Activated naive CD4-positive, alpha-beta T cell treated with anti-CD3 and anti-CD28 coated beads, Interleukin-2, amount 10 ng/mL, durations not matched to agents 7 days and 5 days (primary cell): ENCODE results near the gene ARAP2.

Experiments used
- CTCF ChIA-PET: fragments of 350-600 bp; sonication (Branson Sonifier 250); formaldehyde crosslinking; loops from one replicate; lab custom pipeline; 2021; ENCODE audit warnings: antibody characterized with exemption; lab: Charles Lee
- DNase-seq: peaks from one replicate; pipeline ENCODE4 v3.0.0-alpha.2; 2020
- H3K27ac Mint-ChIP-seq: one replicate; pipeline ENCODE4 v1.8.0; 2021; ENCODE audit warnings: mild to moderate bottlenecking, moderate library complexity, mixed read lengths
- H3K27me3 Mint-ChIP-seq: one replicate; pipeline ENCODE4 v1.8.0; 2021; ENCODE audit warnings: mild to moderate bottlenecking, mixed read lengths
- H3K36me3 Mint-ChIP-seq: one replicate; pipeline ENCODE4 v1.8.0; 2021; ENCODE audit warnings: mixed read lengths
- H3K4me1 Mint-ChIP-seq: one replicate; pipeline ENCODE4 v1.8.0; 2021; ENCODE audit warnings: mixed read lengths
- H3K4me3 Mint-ChIP-seq: one replicate; pipeline ENCODE4 v1.8.0; 2021; ENCODE audit warnings: mild to moderate bottlenecking, moderate library complexity, mixed read lengths
- H3K9me3 Mint-ChIP-seq: one replicate; pipeline ENCODE4 v1.8.0; 2021; ENCODE audit warnings: mixed read lengths

The ARAP2 gene

GRCh38 chr4:36072529-36072928 is 171.8 kb downstream of the ARAP2 start:
- H3K36me3 Mint-ChIP-seq = peaks cover 29% of the 10 kb centered on the region
- H3K27ac Mint-ChIP-seq = no peak overlapping the region

GRCh38 chr4:36067116-36067515 is 177.2 kb downstream of the ARAP2 start:
- Mint-ChIP-seq H3K27ac (no peak overlapping the region), H3K27me3 (no peaks in the 10 kb centered on the region), H3K4me3 (no peak overlapping the region), H3K4me1 (no peaks in the 10 kb centered on the region), H3K36me3 (peaks cover 35% of the 10 kb centered on the region), H3K9me3 (no peaks in the 10 kb centered on the region)
- DNase-seq = no peak
- CTCF ChIA-PET = no interaction called here

More at GRCh38 chr4:36072529-36072928, 171.8 kb downstream of the ARAP2 start:
- Mint-ChIP-seq H3K4me3 (no peak overlapping the region), H3K9me3 (no peaks in the 10 kb centered on the region), H3K27me3 (no peaks in the 10 kb centered on the region), H3K4me1 (no peaks in the 10 kb centered on the region)
- DNase-seq = no peak
- CTCF ChIA-PET = no interaction called here

GRCh38 chr4:36065274-36065871 is 178.9 kb downstream of the ARAP2 start:
- Mint-ChIP-seq H3K4me1 (no peaks in the 10 kb centered on the region), H3K9me3 (no peaks in the 10 kb centered on the region), H3K36me3 (peaks cover 31% of the 10 kb centered on the region), H3K4me3 (no peak overlapping the region), H3K27me3 (no peaks in the 10 kb centered on the region), H3K27ac (no peak overlapping the region)
- CTCF ChIA-PET = interaction anchor here (0.8 kb wide), 1 partner anchor 1664 kb away, joined by 3 read pairs; no protein-coding TSS in a partner anchor
- no peak for DNase-seq

GRCh38 chr4:36064117-36064516 is 180.2 kb downstream of the ARAP2 start:
- Mint-ChIP-seq H3K27ac (no peak overlapping the region), H3K4me1 (no peaks in the 10 kb centered on the region), H3K27me3 (no peaks in the 10 kb centered on the region), H3K4me3 (no peak overlapping the region), H3K36me3 (peaks cover 22% of the 10 kb centered on the region), H3K9me3 (no peaks in the 10 kb centered on the region)
- CTCF ChIA-PET = no interaction called here
- no peak for DNase-seq

GRCh38 chr4:36056136-36056535 is 188.2 kb downstream of the ARAP2 start:
- CTCF ChIA-PET = no interaction called here
- Mint-ChIP-seq H3K36me3 (no peaks in the 10 kb centered on the region), H3K27ac (no peak overlapping the region), H3K4me3 (no peak overlapping the region), H3K27me3 (no peaks in the 10 kb centered on the region), H3K4me1 (no peaks in the 10 kb centered on the region), H3K9me3 (no peaks in the 10 kb centered on the region)
- no peak for DNase-seq

GRCh38 chr4:36054694-36055422 is 189.5 kb downstream of the ARAP2 start:
- Mint-ChIP-seq H3K9me3 (no peaks in the 10 kb centered on the region), H3K27me3 (no peaks in the 10 kb centered on the region), H3K36me3 (no peaks in the 10 kb centered on the region), H3K4me3 (no peak overlapping the region), H3K27ac (no peak overlapping the region), H3K4me1 (no peaks in the 10 kb centered on the region)
- CTCF ChIA-PET = no interaction called here
- no peak for DNase-seq

- DNase-seq = no peak
- no peak overlapping the region for H3K4me3 Mint-ChIP-seq
- no peaks in the 10 kb centered on the region for H3K9me3 Mint-ChIP-seq
- H3K36me3 Mint-ChIP-seq = no peaks in the 10 kb centered on the region
- CTCF ChIA-PET = no interaction called here
- H3K27ac Mint-ChIP-seq = no peak overlapping the region
- H3K4me1 Mint-ChIP-seq = no peaks in the 10 kb centered on the region
- no peaks in the 10 kb centered on the region for H3K27me3 Mint-ChIP-seq
These were observed 190.4 kb downstream of the ARAP2 start for GRCh38 chr4:36053930-36054329.

DNA sequence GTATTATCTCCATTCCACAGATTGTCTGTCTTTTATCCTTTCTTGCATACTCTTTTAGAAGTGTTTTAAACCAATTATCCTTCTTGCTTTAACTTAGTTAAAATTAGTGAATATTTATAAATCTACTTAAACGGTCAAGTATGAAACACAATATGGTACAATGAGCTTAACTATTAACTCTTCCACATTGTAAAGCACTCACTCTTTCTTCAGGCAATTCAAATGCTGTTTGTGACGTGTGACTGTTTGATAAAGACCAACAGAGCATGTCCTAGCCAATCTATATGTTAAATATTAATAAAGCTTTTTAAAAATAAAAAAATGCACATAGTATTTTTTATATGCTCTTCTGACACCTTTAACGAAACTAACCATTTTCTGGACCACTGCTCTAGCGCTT is 192.7 kb downstream of the ARAP2 start:
- CTCF ChIA-PET = no interaction called here
- H3K4me1 Mint-ChIP-seq = no peaks in the 10 kb centered on the region

GRCh38 chr4:36046026-36046425 is 198.3 kb downstream of the ARAP2 start:
- no peak for DNase-seq
- Mint-ChIP-seq H3K4me3 (no peak overlapping the region), H3K36me3 (no peaks in the 10 kb centered on the region), H3K27me3 (no peaks in the 10 kb centered on the region), H3K9me3 (no peaks in the 10 kb centered on the region), H3K4me1 (no peaks in the 10 kb centered on the region), H3K27ac (no peak overlapping the region)
- CTCF ChIA-PET = no interaction called here

More for the DNA sequence above, 192.7 kb downstream of the ARAP2 start:
- Mint-ChIP-seq H3K4me3 (no peak overlapping the region), H3K9me3 (no peaks in the 10 kb centered on the region), H3K27me3 (no peaks in the 10 kb centered on the region), H3K36me3 (no peaks in the 10 kb centered on the region), H3K27ac (no peak overlapping the region)
- no peak for DNase-seq

- DNase-seq = no peak
- Mint-ChIP-seq H3K4me1 (no peaks in the 10 kb centered on the region), H3K36me3 (no peaks in the 10 kb centered on the region), H3K9me3 (no peaks in the 10 kb centered on the region), H3K4me3 (no peak overlapping the region), H3K27ac (no peak overlapping the region), H3K27me3 (no peaks in the 10 kb centered on the region)
- CTCF ChIA-PET = no interaction called here
These were observed 200.4 kb downstream of the ARAP2 start for GRCh38 chr4:36043901-36044300.

DNA sequence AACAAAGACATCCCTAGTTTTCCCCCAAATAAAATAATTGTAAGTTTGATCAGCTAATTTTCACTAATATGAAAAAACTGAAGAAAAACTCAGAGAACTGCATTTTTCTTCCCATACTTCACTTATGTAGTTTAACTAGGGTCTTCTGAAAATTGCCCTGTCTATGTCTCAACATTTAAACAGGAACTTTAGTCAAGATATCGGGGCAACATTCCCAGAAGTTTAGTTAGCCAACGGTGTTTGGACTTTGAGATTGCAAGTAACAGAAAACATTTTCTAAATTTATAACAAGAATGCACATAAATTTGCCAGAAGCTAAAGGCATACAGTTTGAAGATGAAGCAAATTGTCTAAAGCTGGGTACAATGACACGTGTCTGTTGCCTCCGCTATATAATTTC is 201.1 kb downstream of the ARAP2 start:
- CTCF ChIA-PET = no interaction called here
- no peak for DNase-seq
- no peaks in the 10 kb centered on the region for H3K9me3 Mint-ChIP-seq
- H3K36me3 Mint-ChIP-seq = no peaks in the 10 kb centered on the region
- H3K27me3 Mint-ChIP-seq = no peaks in the 10 kb centered on the region
- no peaks in the 10 kb centered on the region for H3K4me1 Mint-ChIP-seq
- no peak overlapping the region for H3K4me3 Mint-ChIP-seq
- H3K27ac Mint-ChIP-seq = no peak overlapping the region

DNA sequence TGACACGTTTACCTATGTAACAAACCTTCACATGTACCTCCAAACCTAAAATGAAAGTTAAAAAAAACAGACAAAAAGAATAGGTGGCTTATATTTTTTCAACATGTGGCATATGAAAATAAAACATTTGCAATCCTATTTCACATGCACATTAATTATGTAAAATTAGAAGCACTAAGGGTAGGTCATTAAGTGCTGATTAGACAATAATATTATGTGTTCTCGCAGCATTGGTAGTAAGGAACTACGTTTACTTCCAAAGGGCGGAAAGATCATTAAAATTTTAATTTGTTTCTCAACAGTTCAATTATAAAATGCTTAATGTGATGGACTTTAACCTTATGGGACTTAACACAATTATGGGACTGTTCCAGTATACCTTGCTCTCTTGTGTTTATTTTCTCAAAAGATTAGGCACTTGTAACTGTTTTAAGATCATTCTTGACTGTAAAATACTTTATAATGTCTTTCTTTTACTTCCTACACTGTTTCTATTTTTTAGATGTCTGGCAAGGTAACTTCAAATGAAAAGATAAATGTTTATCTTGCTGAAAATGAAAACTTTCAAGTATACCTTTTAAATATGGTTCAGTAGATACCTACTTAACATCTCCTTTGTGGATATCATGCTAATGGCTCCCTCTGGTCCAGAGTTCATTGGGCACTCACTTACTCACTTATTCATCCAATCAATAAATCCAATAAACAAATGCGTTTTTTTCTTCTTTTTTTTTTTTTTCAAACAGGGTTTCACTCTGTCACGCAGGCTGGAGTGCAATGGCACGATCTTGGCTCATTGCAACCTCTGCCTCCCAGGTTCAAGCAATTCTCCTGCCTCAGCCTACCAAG is 202.0 kb downstream of the ARAP2 start:
- Mint-ChIP-seq H3K36me3 (no peaks in the 10 kb centered on the region), H3K9me3 (no peaks in the 10 kb centered on the region), H3K4me3 (no peak overlapping the region), H3K27ac (no peak overlapping the region), H3K4me1 (no peaks in the 10 kb centered on the region), H3K27me3 (no peaks in the 10 kb centered on the region)
- CTCF ChIA-PET = no interaction called here
- DNase-seq = no peak

GRCh38 chr4:36041340-36041739 is 203.0 kb downstream of the ARAP2 start:
- Mint-ChIP-seq H3K36me3 (no peaks in the 10 kb centered on the region), H3K27ac (no peak overlapping the region), H3K9me3 (no peaks in the 10 kb centered on the region), H3K4me1 (no peaks in the 10 kb centered on the region), H3K4me3 (no peak overlapping the region), H3K27me3 (no peaks in the 10 kb centered on the region)
- CTCF ChIA-PET = no interaction called here
- no peak for DNase-seq

GRCh38 chr4:36039026-36039425 is 205.3 kb downstream of the ARAP2 start:
- Mint-ChIP-seq H3K4me3 (no peak overlapping the region), H3K36me3 (no peaks in the 10 kb centered on the region), H3K4me1 (no peaks in the 10 kb centered on the region), H3K27me3 (no peaks in the 10 kb centered on the region), H3K27ac (no peak overlapping the region), H3K9me3 (no peaks in the 10 kb centered on the region)
- CTCF ChIA-PET = no interaction called here
- DNase-seq = no peak
